GM12873 (cell line): ENCODE measurements around the gene SHROOM3.

Source experiments
- TF ChIP-seq, protein P1 (sequence below): IDR thresholded peaks from 2 replicates; pipeline ENCODE4 v1.5.1; 2012; ENCODE audit warnings: low read depth, mild to moderate bottlenecking, moderate library complexity, low read length, control low read depth; ENCODE audit not compliant: insufficient read depth; ENCODE audit errors: missing control alignments

Gene SHROOM3

DNA sequence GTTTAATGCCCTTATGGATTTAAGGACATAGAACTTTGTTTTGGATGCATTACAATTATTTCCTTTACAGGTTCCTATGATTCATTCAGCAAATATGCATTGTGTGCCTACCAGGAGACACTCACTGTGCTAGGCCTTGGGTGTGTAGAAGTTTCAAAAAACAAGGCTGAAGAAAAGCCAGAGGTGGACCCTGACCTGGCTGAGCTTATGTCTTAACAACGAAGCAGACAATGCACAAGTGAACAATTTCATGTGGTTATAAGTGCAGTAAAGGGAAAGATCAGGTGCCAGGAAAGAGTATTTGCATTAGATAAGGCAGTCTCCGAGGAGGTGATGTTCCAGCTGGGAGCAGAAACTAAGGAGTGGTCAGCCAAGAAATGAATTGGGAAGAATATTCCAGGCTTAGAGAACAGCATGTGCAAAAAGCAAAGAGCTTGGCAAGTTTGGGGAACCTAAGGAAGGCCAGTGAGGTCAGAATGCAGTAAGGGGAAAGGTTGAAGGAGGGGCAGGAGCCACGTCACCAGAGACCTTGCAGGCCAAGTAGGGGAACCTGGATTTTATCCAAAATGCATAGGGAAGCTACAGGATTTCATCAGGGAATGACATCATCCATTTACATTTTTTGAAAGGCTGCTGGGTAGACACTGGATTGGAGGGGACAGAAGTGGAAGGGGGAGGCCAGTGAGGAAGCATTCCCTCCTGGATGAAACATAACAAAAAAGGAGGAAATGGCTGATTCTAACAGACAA, 269.3 kb downstream of the SHROOM3 start:
- TF ChIP-seq, protein P1, sequence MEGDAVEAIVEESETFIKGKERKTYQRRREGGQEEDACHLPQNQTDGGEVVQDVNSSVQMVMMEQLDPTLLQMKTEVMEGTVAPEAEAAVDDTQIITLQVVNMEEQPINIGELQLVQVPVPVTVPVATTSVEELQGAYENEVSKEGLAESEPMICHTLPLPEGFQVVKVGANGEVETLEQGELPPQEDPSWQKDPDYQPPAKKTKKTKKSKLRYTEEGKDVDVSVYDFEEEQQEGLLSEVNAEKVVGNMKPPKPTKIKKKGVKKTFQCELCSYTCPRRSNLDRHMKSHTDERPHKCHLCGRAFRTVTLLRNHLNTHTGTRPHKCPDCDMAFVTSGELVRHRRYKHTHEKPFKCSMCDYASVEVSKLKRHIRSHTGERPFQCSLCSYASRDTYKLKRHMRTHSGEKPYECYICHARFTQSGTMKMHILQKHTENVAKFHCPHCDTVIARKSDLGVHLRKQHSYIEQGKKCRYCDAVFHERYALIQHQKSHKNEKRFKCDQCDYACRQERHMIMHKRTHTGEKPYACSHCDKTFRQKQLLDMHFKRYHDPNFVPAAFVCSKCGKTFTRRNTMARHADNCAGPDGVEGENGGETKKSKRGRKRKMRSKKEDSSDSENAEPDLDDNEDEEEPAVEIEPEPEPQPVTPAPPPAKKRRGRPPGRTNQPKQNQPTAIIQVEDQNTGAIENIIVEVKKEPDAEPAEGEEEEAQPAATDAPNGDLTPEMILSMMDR: no peak

DNA sequence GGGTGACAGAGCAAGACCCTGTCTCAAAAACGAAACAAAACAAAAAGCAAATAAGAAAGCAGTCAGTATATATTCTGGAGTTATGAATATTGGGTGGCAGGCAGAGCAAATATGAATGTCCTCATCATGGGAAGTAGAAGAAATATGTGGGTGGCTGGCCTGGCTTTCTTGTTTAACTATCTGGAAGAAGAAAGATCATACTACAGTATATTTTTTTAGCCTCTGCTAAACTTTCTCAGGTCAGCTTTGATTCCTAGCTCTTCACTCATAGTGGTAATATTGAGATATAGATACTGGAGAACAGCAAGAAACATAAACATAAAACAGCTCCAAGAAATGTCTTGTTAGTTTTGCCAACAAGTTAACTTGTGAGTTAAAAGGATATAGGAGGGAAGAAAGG, 270.4 kb downstream of the SHROOM3 start:
- TF ChIP-seq, protein P1: no peak

DNA sequence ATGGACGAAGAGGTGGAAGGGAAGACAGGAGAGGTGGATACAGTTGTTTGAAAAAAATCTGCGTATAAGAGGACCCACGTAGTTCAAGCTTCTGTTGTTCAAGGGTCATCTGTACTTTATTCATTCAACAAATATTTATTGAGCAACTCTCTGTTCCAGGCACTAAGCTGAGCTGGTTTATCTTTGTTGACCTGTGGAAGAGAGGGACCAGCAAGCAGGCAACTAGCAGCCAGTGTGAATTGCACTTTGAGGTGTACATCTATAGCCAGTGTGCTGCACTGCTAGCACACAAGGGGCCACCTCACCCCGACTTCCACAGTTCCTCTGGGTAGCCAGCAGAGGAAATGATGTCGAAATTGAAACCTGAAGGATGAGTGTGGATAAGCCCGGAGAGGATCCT, 271.6 kb downstream of the SHROOM3 start:
- TF ChIP-seq, protein P1: no peak

DNA sequence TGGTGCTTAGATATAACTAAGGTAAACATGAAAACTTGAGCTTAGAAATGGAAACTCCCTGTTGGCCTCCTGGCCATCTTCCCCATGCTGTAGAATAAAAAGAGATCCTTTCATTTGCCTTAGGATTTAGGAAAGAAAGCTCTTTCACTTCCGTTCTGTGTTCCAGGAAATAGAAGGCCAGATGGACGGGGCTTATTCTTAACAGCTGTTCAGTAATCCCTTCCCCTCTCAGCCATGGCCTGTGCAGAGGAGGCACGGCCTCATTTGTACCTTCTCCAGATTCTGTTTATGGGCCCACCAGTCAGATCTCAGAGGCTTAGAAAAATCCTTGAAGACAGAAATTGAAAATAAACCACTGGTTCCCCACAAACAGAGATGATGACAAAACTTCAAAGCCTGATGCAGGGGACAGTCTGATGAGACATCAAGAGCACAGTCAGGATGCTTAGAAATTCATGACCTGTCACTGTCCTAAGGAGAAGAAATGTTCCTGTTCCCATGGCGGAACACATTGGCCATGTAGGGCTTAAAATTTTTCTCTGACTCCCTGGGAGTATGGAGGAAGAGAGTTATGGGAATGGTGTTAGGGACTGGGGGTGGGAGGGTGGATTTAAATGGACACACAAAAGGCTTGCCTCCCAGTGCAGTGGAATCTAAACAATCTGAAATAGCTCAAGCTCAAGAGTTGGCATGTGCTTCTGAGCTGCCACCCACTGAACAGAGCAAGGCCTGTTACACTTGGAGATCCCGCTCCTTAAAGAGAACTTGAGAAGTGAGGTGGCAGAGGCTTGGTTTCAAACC, 274.1 kb downstream of the SHROOM3 start:
- TF ChIP-seq, protein P1: no peak

DNA sequence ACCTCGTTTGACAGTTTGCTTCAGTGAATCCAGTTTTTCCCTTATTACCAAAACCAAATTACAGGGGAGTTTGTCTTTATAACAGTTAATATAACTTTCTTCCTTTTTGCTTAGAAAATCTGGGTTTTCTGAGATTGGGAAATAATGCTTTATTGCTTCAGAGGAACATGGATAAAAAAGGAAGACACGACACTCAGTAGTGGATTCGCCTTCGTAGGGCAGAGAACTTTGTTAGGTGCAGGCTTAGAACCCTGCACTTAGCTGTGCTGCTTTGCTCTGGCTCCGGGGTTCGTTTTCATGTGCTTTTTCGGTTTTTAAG, 274.7 kb downstream of the SHROOM3 start:
- TF ChIP-seq, protein P1: no peak

DNA sequence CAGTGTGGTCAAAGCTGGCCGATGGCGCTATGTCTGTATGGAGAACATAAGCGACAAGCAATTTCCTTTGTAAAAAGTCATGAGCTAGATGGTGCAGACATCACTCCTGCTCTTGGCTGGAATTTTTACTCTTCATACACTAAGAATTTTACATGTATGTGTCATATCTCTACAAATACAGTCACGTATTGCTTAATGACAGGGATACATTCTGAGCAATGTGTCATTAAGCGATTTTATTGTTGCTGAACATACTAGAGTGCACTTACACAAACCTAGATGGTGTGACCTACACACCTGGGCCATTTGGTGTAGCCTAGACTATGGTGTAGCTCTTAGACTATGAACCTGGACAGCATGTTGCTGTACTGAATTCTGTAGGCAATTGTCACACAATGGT, 277.5 kb downstream of the SHROOM3 start:
- TF ChIP-seq, protein P1: no peak

DNA sequence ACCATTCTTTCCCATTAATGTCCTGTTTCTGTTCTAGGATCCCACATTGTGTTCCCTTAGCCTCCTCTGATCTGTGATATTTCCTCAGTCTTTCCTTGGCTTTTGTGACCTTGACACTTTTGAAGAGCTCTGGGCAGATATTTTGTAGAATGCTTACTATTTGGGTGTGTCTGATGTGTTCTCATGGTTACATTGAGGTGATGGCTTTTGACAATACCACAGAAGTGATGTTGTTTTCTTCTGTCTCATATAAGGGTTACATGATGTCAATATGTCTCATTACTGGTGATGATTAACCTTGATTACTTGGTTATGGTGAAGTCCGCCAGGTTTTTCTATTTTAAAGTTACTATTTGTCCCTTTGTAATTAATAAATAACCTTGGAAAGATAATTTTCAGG, 279.2 kb downstream of the SHROOM3 start:
- TF ChIP-seq, protein P1: no peak
